ENCODE results near the gene THBS3. TPM values are rescaled to one million over a fixed set of nuclear protein-coding genes. Genes with fewer than 3 reads are reported as not detected.

The THBS3 gene
- total and polyA plus RNA-seq, 2 of the 13 experiments (the other 11 are each of a cell fraction or from before 2014, with no cell fraction given) = 0.86 to 3.6 TPM

DNA sequence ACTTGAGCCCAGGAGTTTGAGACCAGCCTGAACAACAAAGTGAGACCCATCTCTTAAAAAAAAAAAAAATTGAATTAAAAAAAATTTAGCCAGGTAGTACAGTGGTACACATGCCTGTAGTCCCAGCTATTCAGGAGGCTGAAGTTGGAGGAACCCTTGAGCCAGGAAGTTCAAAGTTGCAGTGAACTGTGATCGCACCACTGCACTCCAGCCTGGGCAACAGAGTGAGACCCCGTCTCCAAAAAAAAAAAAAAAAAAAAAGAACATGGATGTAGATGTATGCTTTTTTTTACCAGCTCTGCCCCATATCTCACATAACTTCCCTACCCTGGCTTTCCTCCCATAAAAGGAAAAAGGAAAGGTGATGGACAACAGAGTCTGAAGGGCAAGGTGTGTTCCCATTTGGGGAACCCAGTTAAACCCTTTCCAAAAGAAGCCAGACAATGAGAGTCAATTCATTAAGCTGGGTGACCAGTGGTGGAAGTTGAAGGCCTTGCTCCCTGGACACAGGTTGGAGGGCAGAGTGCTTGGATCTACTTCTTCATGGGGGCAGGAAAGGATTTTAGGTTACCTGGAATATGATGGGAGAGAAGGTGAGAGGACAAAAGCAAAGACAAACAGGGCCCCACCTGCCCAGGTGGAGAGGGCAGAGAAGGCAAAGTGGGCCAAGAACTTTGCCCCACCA is 37.5 kb downstream of the THBS3 start (continued):
- no peak for TF ChIP-seq MED1 (CRISPR knock-in tag; IDR thresholded peaks at IDR 0.05)

DNA sequence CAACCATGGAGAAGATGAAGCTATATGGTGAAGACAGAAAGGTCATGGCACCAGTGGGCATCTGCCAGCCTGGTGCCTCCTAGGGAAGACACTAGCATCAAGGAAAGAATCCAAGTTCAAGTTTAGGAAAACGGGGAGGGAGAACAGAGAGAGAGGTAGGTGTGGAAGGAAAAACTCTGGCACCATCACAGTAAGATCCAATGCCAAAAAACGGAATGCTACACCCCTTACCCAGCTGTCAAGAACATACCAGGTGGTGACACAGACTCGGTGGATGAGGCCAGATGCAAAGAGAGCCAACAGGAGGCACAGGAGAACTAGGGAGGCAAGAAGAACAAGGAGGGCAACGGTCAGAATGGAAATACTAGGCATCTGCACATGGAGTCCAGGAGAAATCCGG is 38.2 kb downstream of the THBS3 start:
- ChIA-PET CTCF (ENCODE audit: low intra/inter-chr PET ratio, low total read pairs) (interaction anchor here (5.3 kb wide), 1 partner anchor 76 kb away, joined by 165 read pairs; no protein-coding TSS in a partner anchor), POLR2A (interaction anchor here (2.9 to 5.9 kb wide), 2 partner anchors 42 to 78 kb away, joined by 28 to 56 read pairs; partner anchors contain the start of gene EFNA1)
- DNase-seq (ENCODE audit: low spot score) (no peak), FAIRE-seq (no peak), ATAC-seq (no peak)
- in situ Hi-C loops (cut with HindIII; ENCODE audit: extremely low pct_ligation_motif_present, low pct_unique_long_range_greater_than_20kb) = loop anchor here (5.0 kb wide), 1 partner anchor 77 kb away; no protein-coding TSS in a partner anchor
- Histone ChIP-seq H2AFZ (ENCODE audit: low read length) (no peak overlapping the region), H3K9ac (ENCODE audit: insufficient read depth, low read depth, low read length) (no peak overlapping the region), H3K9me3 (ENCODE audit: low read length) (no peaks in the 10 kb centered on the region), H3K27me3 (ENCODE audit: control insufficient read depth in 1 of 2, insufficient read depth in 2 of 2, low read length in 2 of 2) (0 out of 5 replicates have a peak, but pooled peaks cover 0 to 8% of the 10 kb centered on the region in 2 experiments), H3K4me1 (ENCODE audit: insufficient read depth, low read length) (peaks cover 41% of the 10 kb centered on the region), H3K4me2 (ENCODE audit: low read depth, low read length) (no peak overlapping the region), H3K27ac (ENCODE audit: extremely low read length, insufficient read depth, low read length) (no peak overlapping the region), H3K4me3 (replicated peaks in 1 of 3; ENCODE audit: insufficient read depth in 1 of 3, low read depth in 2 of 3, low read length in 3 of 3) (no peak overlapping the region), H3K79me2 (ENCODE audit: insufficient read depth, low read length) (peaks cover 10% of the 10 kb centered on the region), H4K20me1 (ENCODE audit: insufficient read depth, low read length) (no peaks in the 10 kb centered on the region), H3K36me3 (replicated peaks in 1 of 2; ENCODE audit: control insufficient read depth in 1 of 2, insufficient read depth in 2 of 2, low read length in 2 of 2) (peaks cover 0 to 12% of the 10 kb centered on the region in 2 experiments; a peak in 2 of 5 replicates)
- 83% methylated on average over 5 of the region's 5 CpGs for WGBS (ENCODE audit: low lambda C conversion rate)
- TF ChIP-seq, protein P1, sequence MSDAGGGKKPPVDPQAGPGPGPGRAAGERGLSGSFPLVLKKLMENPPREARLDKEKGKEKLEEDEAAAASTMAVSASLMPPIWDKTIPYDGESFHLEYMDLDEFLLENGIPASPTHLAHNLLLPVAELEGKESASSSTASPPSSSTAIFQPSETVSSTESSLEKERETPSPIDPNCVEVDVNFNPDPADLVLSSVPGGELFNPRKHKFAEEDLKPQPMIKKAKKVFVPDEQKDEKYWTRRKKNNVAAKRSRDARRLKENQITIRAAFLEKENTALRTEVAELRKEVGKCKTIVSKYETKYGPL (CRISPR knock-in tag; IDR thresholded peaks at IDR 0.05) = no peak
- no peak for TF ChIP-seq GATA4 (IDR thresholded peaks at IDR 0.05; ENCODE audit: borderline replicate concordance, low read depth)
- TF ChIP-seq ZNF563 (CRISPR knock-in tag; IDR thresholded peaks at IDR 0.05) = no peak
- no peak for TF ChIP-seq TEAD3 (CRISPR knock-in tag; optimal IDR thresholded peaks at IDR 0.05; ENCODE audit: borderline replicate concordance)
- no peak for TF ChIP-seq THAP11 (CRISPR knock-in tag; IDR thresholded peaks at IDR 0.05)
- no peak for TF ChIP-seq REXO4 (CRISPR knock-in tag; IDR thresholded peaks at IDR 0.05; ENCODE audit: borderline replicate concordance)
- no TSS peak for BruUV-seq (replicated peaks)
- intact Hi-C loops (cut with micrococcal nuclease; ENCODE audit: unreplicated experiment) = no loop called here
